H9 (cell line): ENCODE results near the gene MAP7. TPM values are rescaled to one million over a fixed set of nuclear protein-coding genes. Genes with fewer than 3 reads are reported as not detected.

Experiments
- DNase-seq: peaks from one replicate; pipeline ENCODE4 v3.0.0-alpha.2; 2017
- H2AFZ ChIP-seq: one replicate; pipeline ENCODE4 v1.6.1; 2013; ENCODE audit warnings: mild to moderate bottlenecking, low read length, control low read depth, moderate library complexity
- H2AK5ac ChIP-seq: 2 replicates; pipeline ENCODE4 v1.6.1; 2013; ENCODE audit warnings: low read length, control low read depth, mixed read lengths; ENCODE audit not compliant: insufficient read length
- H2BK120ac ChIP-seq: one replicate; pipeline ENCODE4 v1.6.1; 2013; ENCODE audit warnings: low read depth, mild to moderate bottlenecking, low read length, control low read depth, inconsistent platforms; ENCODE audit not compliant: poor library complexity, severe bottlenecking
- H2BK12ac ChIP-seq: 2 replicates; pipeline ENCODE4 v1.6.1; 2013; ENCODE audit warnings: low read length, control low read depth, mixed read lengths, low read depth; ENCODE audit not compliant: insufficient read length
- H2BK15ac ChIP-seq: 2 replicates; pipeline ENCODE4 v1.6.1; 2013; ENCODE audit warnings: low read depth, low read length, control low read depth
- H2BK20ac ChIP-seq: one replicate; pipeline ENCODE4 v1.6.1; 2013; ENCODE audit warnings: low read depth, mild to moderate bottlenecking, low read length, control low read depth, inconsistent platforms; ENCODE audit not compliant: poor library complexity, severe bottlenecking
- H2BK5ac ChIP-seq: 2 replicates; pipeline ENCODE4 v1.6.1; 2013; ENCODE audit warnings: low read length, control low read depth, mixed read lengths; ENCODE audit not compliant: insufficient read length
- H3K14ac ChIP-seq: 2 replicates; pipeline ENCODE4 v1.6.1; 2013; ENCODE audit warnings: low read length, control low read depth; ENCODE audit not compliant: insufficient read depth
- H3K18ac ChIP-seq: 2 replicates; pipeline ENCODE4 v1.6.1; 2013; ENCODE audit warnings: low read depth, mild to moderate bottlenecking, mixed read lengths, low read length, control low read depth; ENCODE audit not compliant: insufficient read length
- H3K23ac ChIP-seq: 2 replicates; pipeline ENCODE4 v1.6.1; 2013; ENCODE audit warnings: low read length, control low read depth, mixed read lengths, low read depth; ENCODE audit not compliant: insufficient read length
- H3K23me2 ChIP-seq: 2 replicates; pipeline ENCODE4 v1.6.1; 2013; ENCODE audit warnings: low read depth, mild to moderate bottlenecking, mixed read lengths, low read length, control low read depth; ENCODE audit not compliant: insufficient read length, poor library complexity, severe bottlenecking
- H3K27ac ChIP-seq: 2 replicates; pipeline ENCODE4 v1.5.1; 2013; ENCODE audit warnings: low read length, control low read depth, mixed read lengths, low read depth; ENCODE audit not compliant: insufficient read length
- H3K27me3 ChIP-seq: 2 replicates; pipeline ENCODE4 v1.6.1; 2013; ENCODE audit warnings: low read length, control low read depth, inconsistent platforms; ENCODE audit not compliant: insufficient read depth
- H3K4ac ChIP-seq: 2 replicates; pipeline ENCODE4 v1.6.1; 2013; ENCODE audit warnings: low read depth, mild to moderate bottlenecking, control low read depth, inconsistent platforms, low read length, moderate library complexity
- H3K4me1 ChIP-seq: 2 replicates; pipeline ENCODE4 v1.6.1; 2013; ENCODE audit warnings: low read length, control low read depth, inconsistent platforms; ENCODE audit not compliant: insufficient read depth
- H3K4me2 ChIP-seq: 2 replicates; pipeline ENCODE4 v1.6.1; 2013; ENCODE audit warnings: low read length, control low read depth, mixed read lengths; ENCODE audit not compliant: insufficient read length, insufficient read depth
- H3K56ac ChIP-seq: 2 replicates; pipeline ENCODE4 v1.6.1; 2013; ENCODE audit warnings: low read depth, mild to moderate bottlenecking, mixed read lengths, low read length, control low read depth; ENCODE audit not compliant: insufficient read length
- H3K79me1 ChIP-seq: 2 replicates; pipeline ENCODE4 v1.6.1; 2013; ENCODE audit warnings: low read depth, mild to moderate bottlenecking, moderate library complexity, low read length, control low read depth, inconsistent platforms; ENCODE audit not compliant: insufficient read depth, poor library complexity, severe bottlenecking
- H3K79me2 ChIP-seq: 2 replicates; pipeline ENCODE4 v1.6.1; 2013; ENCODE audit warnings: low read length, control low read depth, inconsistent platforms; ENCODE audit not compliant: insufficient read depth
- H3K9ac ChIP-seq: 2 replicates; pipeline ENCODE4 v1.6.1; 2013; ENCODE audit warnings: low read length, control low read depth, mixed read lengths; ENCODE audit not compliant: insufficient read length; ENCODE audit errors: extremely low read depth
- H3K9me3 ChIP-seq: one replicate; pipeline ENCODE4 v1.6.1; 2013; ENCODE audit warnings: low read depth, low read length, inconsistent platforms; ENCODE audit not compliant: control insufficient read depth
- H3T11ph ChIP-seq: one replicate; pipeline ENCODE4 v1.6.1; 2013; ENCODE audit warnings: mild to moderate bottlenecking, low read length, control low read depth, inconsistent platforms
- H4K20me1 ChIP-seq: one replicate; pipeline ENCODE4 v1.6.1; 2013; ENCODE audit not compliant: control insufficient read depth, insufficient read length, insufficient read depth
- H4K5ac ChIP-seq: 2 replicates; pipeline ENCODE4 v1.6.1; 2013; ENCODE audit warnings: low read depth, mild to moderate bottlenecking, mixed read lengths, low read length, control low read depth; ENCODE audit not compliant: insufficient read length
- H4K8ac ChIP-seq: replicated peaks from 2 replicates; pipeline ENCODE4 v1.6.1; 2013; ENCODE audit warnings: low read length, control low read depth, mixed read lengths, low read depth; ENCODE audit not compliant: insufficient read length
- H4K91ac ChIP-seq: 2 replicates; pipeline ENCODE4 v1.6.1; 2013; ENCODE audit warnings: low read depth, mild to moderate bottlenecking, moderate library complexity, mixed read lengths, low read length, control low read depth; ENCODE audit not compliant: insufficient read length
- H3K27ac Mint-ChIP-seq, 3 experiments: 2 replicates in 2 of 3; 3 replicates in 1 of 3; pipeline ENCODE4 v1.8.0; 2020 to 2021; ENCODE audit warnings: mixed read lengths in 3 of 3, mild to moderate bottlenecking in 1 of 3, moderate library complexity in 1 of 3
- H3K27me3 Mint-ChIP-seq: 2 replicates; pipeline ENCODE4 v1.8.0; 2021; ENCODE audit warnings: low read depth, mild to moderate bottlenecking, moderate library complexity, mixed read lengths
- H3K36me3 Mint-ChIP-seq, 3 experiments: 2 replicates in 2 of 3; 3 replicates in 1 of 3; pipeline ENCODE4 v1.8.0; 2020 to 2021; ENCODE audit warnings: low read depth in 3 of 3, mixed read lengths in 3 of 3; ENCODE audit not compliant: insufficient read depth in 1 of 3
- H3K4me1 Mint-ChIP-seq, 2 experiments: 2 replicates each; pipeline ENCODE4 v1.8.0; 2020; ENCODE audit warnings: mixed read lengths in 2 of 2
- H3K4me3 Mint-ChIP-seq, 2 experiments: 2 replicates in 1 of 2; 3 replicates in 1 of 2; pipeline ENCODE4 v1.8.0; 2020 to 2021; ENCODE audit warnings: mild to moderate bottlenecking in 2 of 2, mixed read lengths in 2 of 2, moderate library complexity in 1 of 2
- H3K9me3 Mint-ChIP-seq, 2 experiments: 2 replicates in 1 of 2; 3 replicates in 1 of 2; pipeline ENCODE4 v1.8.0; 2020; ENCODE audit warnings: mild to moderate bottlenecking in 2 of 2, mixed read lengths in 2 of 2, moderate library complexity in 1 of 2
- CTCF ChIP-seq: fragments of 200-600 bp; sonication (generic); conservative IDR thresholded peaks from 3 replicates; pipeline ENCODE4 v1.8.0; 2021; ENCODE audit warnings: antibody characterized with exemption, mild to moderate bottlenecking
- WGBS: extraction: QIAGEN DNeasy Blood & Tissue Kit; methylation state at CpG from one replicate; pipeline ENCODE4 v1.1.7; 2013; ENCODE audit warnings: missing lambda C conversion rate, low lambda C conversion rate, mixed read lengths; ENCODE audit not compliant: insufficient read length; ENCODE audit errors: extremely low coverage; 5-methylcytosine and 5-hydroxymethylcytosine counted together
- total RNA-seq: library from RNA; stranded (reverse); gene quantifications from 2 replicates; pipeline ENCODE4 v1.2.1, GENCODE V29; 2021

Gene MAP7
- total RNA-seq, 1 experiment from 2014 or later: 51.1 TPM

GRCh38 chr6:136582711-136583471 lies 32.7 kb upstream of the MAP7 start:
- Histone ChIP-seq H2AFZ (no peak overlapping the region), H3K4me1 (peaks cover 4% of the 10 kb centered on the region; the same call in 1 of the 2 replicates), H3K4me2 (no peak overlapping the region), H3K18ac (no peak overlapping the region), H3K23ac (no peak overlapping the region), H3K27me3 (no peaks in the 10 kb centered on the region), H4K91ac (no peak overlapping the region), H4K5ac (no peak overlapping the region), H2BK5ac (no peak overlapping the region), H2BK20ac (no peak overlapping the region), H3K9ac (no peak overlapping the region), H4K20me1 (no peaks in the 10 kb centered on the region), H3T11ph (no peak overlapping the region), H3K79me2 (no peaks in the 10 kb centered on the region), H3K56ac (no peak overlapping the region), H2BK15ac (no peak overlapping the region), H3K14ac (no peak overlapping the region), H2BK120ac (no peak overlapping the region), H3K79me1 (no peaks in the 10 kb centered on the region), H4K8ac (no peak overlapping the region), H3K9me3 (no peaks in the 10 kb centered on the region), H2AK5ac (no peak overlapping the region), H3K27ac (no peak overlapping the region), H2BK12ac (no peak overlapping the region), H3K4ac (no peak overlapping the region), H3K23me2 (no peaks in the 10 kb centered on the region)
- H3K9me3 Mint-ChIP-seq: peaks cover 6 to 7% of the 10 kb centered on the region in 2 experiments; a peak in 4 of 5 replicates
- peaks cover 2 to 12% (median 7%) of the 10 kb centered on the region in 3 experiments; a peak in 5 of 7 replicates for H3K36me3 Mint-ChIP-seq
- H3K27ac Mint-ChIP-seq: no peak overlapping the region
- WGBS: no CpG with 5 or more reads among the region's 3 CpGs
- peak; percentile 70 for TF ChIP-seq CTCF
- DNase-seq: no peak
- H3K4me3 Mint-ChIP-seq: no peak overlapping the region
- H3K27me3 Mint-ChIP-seq: no peaks in the 10 kb centered on the region; the same call in 1 of the 2 replicates
- peaks cover 5 to 14% of the 10 kb centered on the region in 2 experiments for H3K4me1 Mint-ChIP-seq
